HG03565 (cell line): ENCODE measurements around the gene APOA4.
"Not testable (repeated sequence)": the region's sequence is repeated elsewhere in the genome, so short reads cannot be mapped to it uniquely, and the experiment has no call there.

Source experiments
- ATAC-seq: cut with Tn5 transposase; IDR thresholded peaks from one replicate; pipeline ENCODE4 v1.9.1; 2021; ENCODE audit warnings: mild to moderate bottlenecking, moderate library complexity; ENCODE audit not compliant: unreplicated experiment

The APOA4 gene

DNA sequence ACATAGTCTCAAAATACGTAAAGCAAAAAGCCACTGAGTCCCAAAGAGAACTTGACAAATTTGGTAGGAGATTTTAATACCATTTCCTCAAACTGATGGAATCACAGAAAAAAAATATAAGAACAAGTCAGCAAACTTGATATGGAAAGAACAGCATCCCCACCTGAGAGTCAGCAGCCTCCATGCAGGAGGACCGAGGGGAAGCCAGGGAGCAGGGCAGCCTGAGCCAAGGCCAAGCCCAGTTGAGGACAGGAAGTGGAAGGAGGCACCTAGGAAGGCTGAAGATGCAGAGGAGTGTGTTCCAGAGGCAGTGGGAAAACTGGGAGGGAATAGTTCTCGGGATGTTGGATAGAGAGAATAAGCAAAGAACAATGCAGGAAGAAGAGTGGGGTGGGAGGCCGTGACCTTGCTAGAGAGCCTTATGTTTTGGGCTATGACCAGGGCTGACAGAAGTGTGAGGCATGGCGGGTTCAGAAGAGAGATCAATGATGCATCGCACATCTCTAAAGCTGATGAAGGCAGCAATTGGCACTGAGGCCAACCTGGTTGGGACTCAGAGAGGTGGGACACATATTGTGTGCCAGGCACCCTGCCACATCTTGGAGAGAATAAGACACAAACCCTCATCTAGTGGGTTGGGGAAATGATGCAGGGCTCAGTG lies 15.4 kb downstream of the APOA4 start:
- no peak for ATAC-seq

DNA sequence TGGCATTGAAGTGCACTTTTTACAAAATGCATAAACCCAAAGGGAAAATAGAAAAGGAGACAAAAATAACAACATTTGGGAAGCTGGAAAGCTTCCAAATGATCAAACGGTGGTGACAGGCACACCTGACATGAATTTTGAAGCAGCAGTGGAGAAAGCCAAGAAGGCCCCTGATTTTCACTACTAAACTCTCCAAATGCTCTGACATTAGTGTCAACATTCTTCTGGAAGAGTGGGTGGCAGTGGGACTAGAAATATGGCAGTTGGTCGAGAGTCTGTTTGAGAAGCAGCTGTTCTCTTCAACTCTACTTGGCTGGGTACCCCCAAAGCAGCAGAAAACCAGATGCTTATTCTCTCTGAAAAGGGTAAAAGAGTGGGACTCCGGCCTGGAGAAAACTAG lies 19.1 kb downstream of the APOA4 start:
- ATAC-seq = no peak

DNA sequence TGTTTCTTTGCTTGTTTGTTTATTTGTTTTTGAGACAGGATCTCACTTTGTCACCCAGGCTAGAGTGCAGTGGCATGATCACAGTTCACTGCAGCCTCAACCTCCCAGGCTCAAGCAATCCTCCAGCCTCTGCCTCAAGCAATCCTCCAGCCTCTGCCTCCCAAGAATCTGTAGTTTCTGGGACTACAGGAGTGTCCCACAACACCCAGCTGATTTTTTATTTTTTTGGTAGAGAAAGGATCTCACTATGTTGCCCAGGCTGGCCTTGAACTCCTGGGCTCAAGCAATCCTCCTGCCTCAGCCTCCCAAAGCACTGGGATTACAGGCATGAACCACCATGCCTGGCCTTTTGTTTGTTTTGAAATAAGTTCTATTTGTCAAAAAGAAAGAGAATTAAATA lies 21.4 kb downstream of the APOA4 start:
- not testable (repeated sequence) for ATAC-seq

DNA sequence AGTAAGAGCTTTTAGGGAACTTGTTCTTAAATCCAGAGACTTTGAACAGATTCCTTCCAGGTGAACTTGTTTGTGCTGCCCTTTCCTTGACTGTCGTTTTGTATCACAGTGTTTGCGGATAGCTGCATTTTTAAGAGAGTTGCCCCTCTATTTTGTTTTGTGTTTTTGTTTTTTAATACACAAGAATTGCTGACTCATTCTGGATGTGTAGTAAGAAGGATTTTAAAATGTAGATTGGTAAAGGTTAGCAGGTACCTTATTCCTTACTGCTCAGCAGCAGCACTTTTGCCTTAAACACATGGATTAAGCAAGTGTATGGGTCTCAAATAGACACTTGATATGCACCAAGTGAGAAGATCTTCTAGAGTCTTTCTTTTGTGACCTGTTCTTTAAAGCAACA lies 22.5 kb downstream of the APOA4 start:
- ATAC-seq = no peak

DNA sequence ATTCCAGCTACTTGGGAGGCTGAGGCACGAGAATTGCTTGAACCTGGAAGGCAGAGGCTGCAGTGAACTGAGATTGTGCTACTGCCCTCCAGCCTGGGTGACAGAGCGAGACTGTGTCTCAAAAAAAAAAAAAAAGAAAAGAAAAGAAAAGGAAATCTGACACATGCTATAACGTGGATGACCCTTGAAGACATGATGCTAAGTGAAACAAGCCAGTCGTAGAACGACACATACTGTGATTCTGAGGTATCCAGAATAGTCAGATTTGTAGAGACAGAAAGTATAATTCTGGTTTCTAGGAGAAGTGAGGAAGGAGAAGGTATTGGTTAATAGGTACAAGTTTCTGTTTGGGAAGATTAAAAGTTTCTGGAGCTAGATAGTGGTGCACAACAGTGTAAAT lies 24.7 kb downstream of the APOA4 start:
- ATAC-seq = no peak

DNA sequence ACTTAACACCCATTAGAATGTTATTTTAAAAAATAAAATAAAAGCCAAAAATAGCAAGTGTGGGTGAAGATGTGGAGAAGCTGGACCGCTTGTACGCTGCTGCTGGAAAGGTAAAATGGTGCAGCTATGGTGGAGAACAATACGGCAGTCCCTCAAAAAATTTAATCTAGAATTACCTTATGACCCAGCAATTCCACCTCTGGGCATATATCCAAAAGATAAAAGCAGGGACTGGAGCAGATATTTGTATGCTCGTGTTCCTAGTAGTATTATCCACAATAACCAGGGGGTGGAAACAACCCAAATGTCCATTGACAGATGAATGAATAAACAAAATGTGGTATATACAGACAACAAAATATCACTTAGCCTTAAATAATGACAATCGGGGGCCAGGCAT lies 25.3 kb downstream of the APOA4 start:
- ATAC-seq = no peak

DNA sequence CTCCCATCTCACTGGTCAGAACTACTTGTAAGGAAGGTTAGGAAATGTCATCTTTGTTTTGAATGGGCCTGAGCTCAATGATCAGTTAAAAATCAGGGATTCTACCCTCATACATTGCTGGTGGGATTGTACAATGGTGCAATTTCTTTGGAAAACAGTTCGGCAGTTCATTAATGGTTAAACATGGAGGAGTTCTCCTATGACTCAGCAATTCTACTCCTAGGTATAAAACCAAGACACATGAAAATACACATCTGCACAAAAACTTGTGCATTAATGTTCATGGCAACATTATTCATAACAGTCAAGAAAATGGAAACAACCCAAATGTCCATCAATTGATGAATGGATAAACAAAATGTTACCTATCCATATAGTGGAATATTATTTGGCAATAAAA lies 26.6 kb downstream of the APOA4 start:
- ATAC-seq = no peak

DNA sequence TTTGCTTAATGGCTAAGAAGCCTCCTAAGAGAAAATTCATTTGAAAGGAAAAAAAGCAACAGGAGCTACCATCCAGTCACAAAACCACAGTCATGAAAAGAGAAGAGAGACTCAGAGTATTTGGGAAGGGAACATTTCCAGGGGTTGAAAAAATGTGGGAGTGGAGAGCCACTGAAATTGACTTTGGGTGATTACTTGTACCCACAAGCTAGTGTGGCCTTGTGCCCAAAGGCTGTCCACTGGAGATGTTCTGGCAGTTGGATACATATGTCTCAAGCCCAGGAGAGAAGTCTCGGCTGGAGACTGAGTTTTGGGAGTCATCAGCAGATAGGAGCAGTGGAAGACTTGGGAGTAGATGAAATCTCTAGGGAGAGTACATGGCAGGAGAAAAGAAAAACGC lies 28.3 kb downstream of the APOA4 start:
- ATAC-seq = no peak

DNA sequence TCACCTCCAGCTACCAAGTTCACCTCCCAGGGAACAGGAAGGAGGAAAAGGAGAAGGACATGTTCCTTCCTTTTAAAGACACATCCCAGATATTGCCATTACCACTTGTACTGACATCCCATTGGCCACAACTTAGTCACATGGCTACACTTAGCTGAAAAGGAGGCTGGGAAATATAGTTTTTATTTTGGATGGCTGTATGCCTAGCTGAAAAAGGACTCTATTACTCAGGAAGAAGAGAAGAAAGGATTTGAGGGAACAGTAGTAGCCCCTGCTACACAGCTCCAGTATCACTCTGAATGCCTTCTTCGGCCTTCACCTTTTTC lies 29.4 kb downstream of the APOA4 start:
- ATAC-seq = no peak

DNA sequence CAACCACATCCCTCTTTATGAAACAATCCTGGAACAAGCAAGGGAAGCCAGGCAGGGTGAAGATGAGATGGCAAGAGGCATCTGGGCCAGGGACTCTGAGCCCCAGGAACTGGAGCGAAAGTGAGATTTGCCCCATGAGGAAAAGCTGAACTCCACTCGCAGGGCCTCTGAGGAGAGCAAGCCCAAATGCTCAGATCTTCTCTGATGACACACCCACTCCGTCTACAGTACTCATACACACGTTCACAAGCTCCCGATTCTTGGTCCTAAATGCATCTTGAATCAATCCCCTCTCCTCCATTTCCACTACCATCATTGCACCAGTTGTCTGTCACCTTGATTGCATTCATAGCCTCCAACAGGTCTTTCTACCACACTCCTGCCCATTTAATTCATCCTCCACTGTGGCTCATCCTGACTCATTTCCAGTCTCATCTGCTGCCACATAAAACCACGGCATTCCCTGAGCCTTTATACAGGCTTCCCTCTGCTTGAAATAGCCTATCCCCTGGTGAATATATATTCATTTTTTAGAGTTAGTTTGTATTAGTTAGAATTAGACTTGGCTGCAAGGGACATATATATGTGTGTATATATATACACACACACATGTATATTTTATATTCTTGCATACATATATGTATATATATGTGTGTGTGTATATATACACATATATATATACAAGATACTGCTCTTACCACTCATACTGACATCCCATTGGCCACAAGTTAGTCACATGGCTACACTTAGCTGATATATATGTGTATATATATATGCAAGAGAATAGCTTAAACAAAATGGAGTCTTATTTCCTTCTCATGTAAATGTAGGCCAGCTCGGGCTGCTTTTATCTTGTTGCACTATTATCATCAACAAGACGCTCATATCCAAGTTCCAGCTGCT lies 30.0 kb downstream of the APOA4 start:
- ATAC-seq = no peak

DNA sequence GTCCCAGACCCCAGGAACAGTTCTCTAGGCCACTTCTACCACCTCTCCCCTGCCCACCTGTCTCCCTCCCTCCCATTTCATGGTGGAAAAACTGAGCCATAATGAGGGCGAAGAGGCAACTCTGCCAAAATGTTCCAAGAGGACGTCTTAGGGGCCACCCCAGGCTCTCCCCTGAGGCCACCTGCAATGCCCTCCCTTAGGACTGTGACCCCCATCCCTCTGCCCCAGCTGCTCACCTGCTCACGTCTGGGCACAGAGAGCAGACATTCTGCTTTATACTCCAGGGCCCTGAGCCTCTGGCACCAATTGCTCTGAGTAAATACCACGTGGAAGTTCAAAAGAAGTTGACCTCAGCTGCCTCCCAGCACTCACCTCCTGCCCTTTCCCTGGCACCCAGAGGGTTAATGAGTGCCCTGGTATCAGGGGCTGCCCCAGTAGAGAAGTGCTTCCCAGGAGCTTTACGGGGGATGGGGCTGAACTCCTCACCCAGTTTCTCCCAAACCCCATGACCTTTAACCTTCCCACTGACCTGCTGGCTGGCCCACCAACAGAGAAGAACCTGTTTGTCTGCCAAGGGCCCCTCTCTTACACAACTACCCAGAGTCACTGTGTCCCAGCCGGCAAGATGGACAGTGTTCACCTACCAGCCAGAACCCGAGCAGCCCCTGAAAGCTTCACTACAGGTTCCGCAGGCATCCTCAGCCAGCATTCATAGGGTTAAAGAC lies 30.8 kb downstream of the APOA4 start:
- no peak for ATAC-seq

DNA sequence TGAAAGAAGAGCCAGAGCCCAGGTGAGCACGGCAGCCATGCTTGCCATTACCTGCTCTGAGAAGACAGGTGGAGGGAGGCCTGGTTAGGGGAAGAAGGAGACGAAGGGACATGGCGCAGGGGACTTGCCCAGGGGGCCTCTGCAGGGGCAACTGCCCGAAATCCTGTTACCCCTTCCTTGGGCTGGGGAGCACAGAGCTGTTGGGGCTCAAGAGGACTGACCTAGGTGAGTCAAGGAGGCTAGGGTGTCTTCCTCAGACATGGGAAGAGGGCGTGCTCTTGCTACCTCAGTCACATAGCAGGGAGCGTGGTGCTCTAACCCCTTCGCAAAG lies 31.3 kb downstream of the APOA4 start, which contains the start of gene APOA5:
APOA5 (minus strand) TSS at position 67 of the 331 bp plus-strand sequence; CDS start at position 48, 19 bp downstream.
- no peak for ATAC-seq

DNA sequence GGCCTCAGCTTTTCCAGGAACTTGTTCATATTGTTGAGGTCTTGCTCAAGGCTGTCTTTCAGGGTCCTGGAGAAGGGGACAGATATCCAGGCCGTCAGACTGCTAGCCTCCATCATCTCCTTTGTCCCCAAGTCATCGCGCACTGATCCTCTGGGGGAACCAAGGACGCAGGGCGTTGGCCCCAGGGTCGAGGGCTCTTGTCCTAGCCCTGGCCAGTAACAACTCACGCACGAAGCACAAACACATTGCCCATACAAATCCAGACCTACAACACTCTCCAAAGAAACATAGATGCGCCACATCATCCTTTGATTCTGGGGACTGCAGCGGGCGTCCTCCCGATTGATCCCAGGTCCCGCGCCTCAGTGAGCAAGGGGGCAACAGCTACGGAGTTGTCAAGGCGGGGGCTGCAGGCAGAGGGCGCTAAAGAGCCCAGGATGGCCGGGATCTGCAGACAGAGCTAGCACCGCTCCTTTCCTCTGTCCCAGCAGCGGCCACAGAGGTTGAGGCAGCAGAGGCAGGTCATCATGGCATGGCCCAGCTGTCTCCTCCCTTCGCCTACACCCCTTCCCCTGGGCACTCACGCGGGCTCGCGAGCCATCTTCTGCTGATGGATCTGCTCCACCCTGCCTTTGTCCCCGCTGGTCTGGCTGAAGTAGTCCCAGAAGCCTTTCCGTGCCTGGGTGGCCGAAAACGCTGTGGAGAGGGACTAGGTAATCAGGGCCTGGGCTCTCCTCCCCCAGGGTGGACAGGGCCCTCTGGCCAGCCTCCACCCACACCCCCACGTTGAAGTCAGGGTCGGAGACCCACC lies 31.9 kb downstream of the APOA4 start:
- no peak for ATAC-seq

DNA sequence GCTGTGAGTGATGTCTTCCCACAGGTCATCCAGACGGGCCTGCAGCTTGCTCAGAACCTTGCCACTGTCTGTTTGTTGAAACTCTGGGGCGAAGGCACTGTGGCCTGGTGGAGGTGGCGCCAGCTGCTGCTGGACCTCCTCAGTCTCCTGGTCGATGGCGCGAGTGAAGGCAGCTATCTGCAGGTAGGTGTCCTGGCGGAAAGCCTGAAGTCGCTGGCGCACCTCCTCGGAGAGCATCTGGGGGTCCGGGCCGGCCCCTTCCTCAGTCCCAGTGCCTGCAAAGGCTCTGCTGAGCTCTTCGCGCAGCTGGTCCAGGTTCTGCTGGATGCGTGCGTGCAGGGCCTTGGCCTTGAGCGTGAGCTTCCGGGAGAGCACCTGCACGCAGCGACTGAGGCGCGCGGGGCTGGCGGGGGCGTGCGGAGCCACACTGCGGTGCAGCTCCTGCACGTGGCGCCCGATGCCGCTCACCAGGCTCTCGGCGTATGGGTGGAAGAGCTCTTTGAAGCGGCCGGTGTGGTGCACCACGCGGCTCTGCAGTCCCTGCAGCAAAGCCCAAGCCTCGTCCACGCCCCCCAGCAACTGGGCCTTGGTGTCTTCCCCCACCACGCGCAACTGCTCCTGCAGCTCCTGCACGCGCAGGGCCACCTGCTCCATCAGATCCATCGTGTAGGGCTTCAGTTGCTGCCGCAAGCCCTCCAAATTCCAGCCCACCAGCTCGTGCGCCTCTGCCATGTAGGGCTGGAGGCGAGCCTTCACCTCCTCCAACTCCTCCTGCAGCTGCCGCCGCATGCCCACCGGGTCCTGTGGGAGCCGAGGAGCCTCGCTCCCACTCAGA lies 32.7 kb downstream of the APOA4 start:
- ATAC-seq = no peak

DNA sequence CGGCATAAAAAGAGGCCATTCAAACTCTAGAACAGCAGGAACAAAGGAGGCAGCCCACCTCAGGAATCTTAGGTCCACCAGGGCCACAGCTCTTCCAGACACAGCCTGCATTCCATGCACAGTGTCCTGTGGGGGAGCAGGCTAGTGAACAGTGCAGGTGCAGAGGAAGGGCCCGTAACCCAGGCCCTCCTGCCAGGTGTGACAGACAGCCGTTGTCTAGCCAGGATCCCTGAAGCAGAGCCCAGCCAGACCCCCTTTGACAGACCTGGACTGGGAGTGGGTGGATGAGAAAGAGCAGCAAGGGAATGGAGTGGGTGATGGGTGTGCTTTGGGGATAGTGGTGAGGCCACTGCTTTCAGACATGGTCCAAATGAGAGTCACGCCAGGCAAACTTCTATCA lies 34.1 kb downstream of the APOA4 start:
- ATAC-seq = no peak

DNA sequence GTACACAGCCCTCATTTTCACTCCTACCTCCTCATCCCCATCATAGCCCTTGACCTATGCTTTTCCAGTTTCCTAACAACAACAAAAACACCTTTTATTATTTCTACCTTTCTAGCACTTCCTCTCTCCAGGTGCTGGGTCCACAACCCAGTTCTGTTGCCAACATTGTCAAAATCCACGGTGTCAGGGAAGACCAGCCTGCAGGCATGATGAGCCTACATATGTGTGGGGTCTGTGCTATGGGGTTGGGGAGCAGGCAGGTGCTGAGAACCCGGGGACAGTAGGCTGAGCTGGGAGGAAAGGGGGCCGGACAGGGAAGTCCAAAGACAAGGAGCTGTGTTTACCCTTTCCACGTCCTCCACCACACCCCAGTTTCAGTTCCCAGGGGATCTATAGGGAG lies 34.6 kb downstream of the APOA4 start:
- ATAC-seq = no peak

DNA sequence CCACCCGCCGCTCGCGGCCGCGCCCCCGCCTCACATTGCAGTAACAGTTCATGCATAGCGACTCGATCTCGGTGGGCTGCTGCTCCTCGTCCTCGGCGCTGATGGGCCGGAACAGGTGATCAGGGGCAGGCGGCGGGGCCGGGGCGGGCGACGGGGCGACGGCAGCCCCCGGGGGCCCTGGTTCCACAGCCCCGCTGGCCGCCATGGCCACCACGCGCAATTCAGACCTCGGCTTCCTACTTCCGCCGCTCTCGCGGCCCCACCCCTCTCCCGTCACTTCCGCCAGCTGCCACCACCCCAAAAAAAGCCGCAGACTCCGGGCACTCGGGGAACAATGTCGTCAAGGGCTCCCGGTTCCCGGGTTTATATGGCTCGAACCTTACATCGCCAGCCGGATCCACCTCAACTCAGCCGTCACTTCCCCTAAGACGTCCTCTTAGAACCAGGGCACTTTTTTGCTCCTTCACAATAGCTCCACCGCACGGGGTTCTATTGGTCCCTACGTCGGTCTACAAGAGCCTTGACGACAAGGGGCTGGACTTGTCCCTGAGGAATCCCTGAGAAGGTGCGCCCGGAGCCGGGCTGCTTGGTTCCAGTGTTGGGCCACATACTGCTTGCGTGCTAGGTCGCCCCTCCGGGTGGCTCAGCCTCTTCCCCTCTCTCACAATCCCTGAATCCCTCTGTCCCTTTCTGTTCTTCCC lies 35.2 kb downstream of the APOA4 start, which contains the start of gene ZPR1:
ZPR1 (minus strand) TSS at position 238 of the 701 bp plus-strand sequence; CDS start at position 205, 33 bp downstream.
- ATAC-seq = peak; percentile 63

DNA sequence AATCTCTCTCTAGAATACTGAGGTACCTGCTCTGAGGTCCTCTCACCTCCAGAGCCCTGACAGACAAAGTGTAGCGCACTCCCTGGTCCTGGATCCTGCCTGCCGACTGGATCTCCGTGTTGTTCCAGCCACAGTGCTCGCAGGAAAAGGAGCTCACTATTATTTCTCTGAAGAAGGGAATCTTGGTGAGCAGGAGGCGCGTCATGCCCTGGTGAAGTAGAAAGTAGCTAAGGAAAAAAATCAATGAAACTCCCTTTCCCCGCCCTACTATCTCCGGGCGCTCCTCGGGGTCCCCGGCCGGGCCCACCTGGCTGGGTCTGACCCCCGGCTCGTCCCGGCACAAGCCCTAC lies 35.7 kb downstream of the APOA4 start:
- ATAC-seq = no peak

DNA sequence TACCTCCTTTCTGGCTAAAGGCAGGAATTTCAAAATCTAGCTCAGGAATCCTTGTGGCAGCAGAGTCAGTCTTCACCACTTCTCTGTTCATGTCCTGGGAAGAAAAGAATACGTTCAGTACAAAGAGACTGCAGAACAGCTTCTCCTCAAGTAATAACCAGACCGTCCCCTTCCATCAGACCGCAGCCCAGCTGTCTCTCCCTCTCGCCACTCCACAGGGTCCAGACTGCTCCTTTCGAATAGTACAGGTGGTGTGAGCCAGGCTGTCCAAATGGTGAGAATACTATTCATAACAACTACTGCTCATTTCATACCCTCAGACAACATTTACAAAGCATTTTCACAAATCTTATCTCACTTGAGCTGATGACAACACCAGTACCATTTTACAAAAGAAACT lies 36.1 kb downstream of the APOA4 start:
- no peak for ATAC-seq

DNA sequence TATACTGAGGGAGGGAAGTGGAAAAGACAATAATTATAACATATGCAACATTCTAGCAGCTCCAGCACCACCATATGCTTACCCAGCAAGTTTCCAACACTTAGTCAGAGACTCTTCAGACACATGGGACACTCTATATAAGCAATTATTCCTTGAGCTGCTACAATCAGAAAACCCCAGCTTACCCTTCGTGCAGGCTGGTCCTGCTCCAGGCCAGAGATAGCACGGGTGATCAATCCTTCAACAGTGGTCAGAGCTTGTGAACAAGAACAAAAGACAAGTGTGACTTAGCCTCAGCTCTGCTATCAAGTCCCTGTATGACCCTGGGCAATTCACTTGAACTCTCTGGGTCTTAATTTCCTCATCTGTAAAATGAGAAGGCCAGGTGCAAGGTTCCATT lies 36.8 kb downstream of the APOA4 start:
- no peak for ATAC-seq
